Neural progenitor cell (in vitro differentiated cells): Measurements from ENCODE around the gene MSRB2.

Source experiments
- EZH2 ChIP-seq: fragments of 200-600 bp; sonication (generic); IDR thresholded peaks from 2 replicates; pipeline ENCODE4 v1.6.1; 2017; ENCODE audit warnings: antibody characterized with exemption, mild to moderate bottlenecking, moderate library complexity
- EZH2phosphoT487 ChIP-seq: fragments of 200-600 bp; sonication (generic); IDR thresholded peaks from 2 replicates; pipeline ENCODE4 v1.6.1; 2017; ENCODE audit warnings: antibody characterized with exemption
- TF ChIP-seq, protein P1 (sequence below): fragments of 200-600 bp; sonication (generic); IDR thresholded peaks from 2 replicates; pipeline ENCODE4 v1.5.1; 2017; ENCODE audit warnings: antibody characterized with exemption, mild to moderate bottlenecking

- TF ChIP-seq, protein P1, sequence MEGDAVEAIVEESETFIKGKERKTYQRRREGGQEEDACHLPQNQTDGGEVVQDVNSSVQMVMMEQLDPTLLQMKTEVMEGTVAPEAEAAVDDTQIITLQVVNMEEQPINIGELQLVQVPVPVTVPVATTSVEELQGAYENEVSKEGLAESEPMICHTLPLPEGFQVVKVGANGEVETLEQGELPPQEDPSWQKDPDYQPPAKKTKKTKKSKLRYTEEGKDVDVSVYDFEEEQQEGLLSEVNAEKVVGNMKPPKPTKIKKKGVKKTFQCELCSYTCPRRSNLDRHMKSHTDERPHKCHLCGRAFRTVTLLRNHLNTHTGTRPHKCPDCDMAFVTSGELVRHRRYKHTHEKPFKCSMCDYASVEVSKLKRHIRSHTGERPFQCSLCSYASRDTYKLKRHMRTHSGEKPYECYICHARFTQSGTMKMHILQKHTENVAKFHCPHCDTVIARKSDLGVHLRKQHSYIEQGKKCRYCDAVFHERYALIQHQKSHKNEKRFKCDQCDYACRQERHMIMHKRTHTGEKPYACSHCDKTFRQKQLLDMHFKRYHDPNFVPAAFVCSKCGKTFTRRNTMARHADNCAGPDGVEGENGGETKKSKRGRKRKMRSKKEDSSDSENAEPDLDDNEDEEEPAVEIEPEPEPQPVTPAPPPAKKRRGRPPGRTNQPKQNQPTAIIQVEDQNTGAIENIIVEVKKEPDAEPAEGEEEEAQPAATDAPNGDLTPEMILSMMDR: no peak
- TF ChIP-seq EZH2 (peak; percentile 26), EZH2phosphoT487 (no peak)
Observed at GRCh38 chr10:23095966-23096801, 805 bp downstream of the MSRB2 start.
